ENCODE measurements around the gene MBD4. TPM values are rescaled to one million over a fixed set of nuclear protein-coding genes. Genes with fewer than 3 reads are reported as not detected.
"Not testable (repeated sequence)": the region's sequence is repeated elsewhere in the genome, so short reads cannot be mapped to it uniquely, and the experiment has no call there.

The MBD4 gene
- total RNA-seq, 1 experiment from 2014 or later, result 18.5 TPM

DNA sequence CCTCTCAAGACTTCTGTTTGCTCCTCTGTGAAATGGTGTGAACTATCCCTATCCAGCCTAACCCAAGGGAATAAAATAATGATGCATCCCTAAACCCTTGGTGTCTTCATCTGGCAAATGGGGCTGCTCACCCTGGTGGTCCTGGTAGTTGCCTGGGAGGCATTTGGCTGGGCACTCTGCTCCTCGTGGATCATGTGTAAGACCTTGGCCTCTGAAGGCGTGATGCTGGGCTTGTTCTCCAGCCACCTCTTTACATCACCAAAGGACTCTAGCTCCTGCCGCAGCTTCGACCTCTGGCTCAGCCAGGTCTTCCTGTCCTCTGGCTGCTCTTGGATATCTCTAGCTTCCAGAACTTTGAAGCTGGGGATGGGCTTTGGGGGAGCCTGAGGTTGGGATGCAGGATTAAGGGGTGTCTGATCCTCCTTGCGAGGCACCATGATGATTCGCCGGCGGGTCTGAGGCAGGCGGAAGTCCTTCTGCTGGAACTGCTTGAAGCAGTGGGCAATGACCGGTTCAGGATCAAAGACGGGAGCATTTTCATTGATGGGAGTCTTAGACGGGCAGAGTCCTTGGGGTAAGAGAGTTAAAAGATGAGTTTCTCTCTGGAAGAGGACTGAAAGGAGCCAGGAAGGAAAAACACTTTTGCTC, 18.4 kb downstream of the MBD4 start:
- in situ Hi-C loops (cut with HindIII; ENCODE audit: low pct_unique_long_range_greater_than_20kb, low sequenced_read_pairs), result no loop called here
- DNase-seq (ENCODE audit: low read depth, low spot score), result no peak

DNA sequence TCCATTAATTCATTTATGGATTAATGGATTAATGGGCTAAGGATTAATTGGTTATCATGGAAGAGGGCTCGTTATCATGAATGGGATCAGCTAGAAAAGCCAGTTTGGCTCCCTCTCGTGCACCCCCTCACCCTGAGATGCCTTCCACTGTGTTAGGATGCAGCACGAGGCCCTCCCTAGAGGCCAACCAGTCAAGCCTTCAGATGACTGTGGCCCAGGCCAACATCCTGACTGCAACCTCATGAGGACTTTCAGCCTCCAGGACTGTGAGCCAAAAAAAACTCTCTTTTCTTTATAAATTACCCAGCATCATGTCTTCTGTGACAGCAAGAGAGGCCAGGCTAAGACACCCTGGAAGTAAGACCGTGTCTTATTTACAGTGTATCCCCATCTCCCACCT, 20.3 kb downstream of the MBD4 start:
- in situ Hi-C loops (cut with HindIII; ENCODE audit: low pct_unique_long_range_greater_than_20kb, low sequenced_read_pairs), result no loop called here
- no peak for DNase-seq (ENCODE audit: low read depth, low spot score)

DNA sequence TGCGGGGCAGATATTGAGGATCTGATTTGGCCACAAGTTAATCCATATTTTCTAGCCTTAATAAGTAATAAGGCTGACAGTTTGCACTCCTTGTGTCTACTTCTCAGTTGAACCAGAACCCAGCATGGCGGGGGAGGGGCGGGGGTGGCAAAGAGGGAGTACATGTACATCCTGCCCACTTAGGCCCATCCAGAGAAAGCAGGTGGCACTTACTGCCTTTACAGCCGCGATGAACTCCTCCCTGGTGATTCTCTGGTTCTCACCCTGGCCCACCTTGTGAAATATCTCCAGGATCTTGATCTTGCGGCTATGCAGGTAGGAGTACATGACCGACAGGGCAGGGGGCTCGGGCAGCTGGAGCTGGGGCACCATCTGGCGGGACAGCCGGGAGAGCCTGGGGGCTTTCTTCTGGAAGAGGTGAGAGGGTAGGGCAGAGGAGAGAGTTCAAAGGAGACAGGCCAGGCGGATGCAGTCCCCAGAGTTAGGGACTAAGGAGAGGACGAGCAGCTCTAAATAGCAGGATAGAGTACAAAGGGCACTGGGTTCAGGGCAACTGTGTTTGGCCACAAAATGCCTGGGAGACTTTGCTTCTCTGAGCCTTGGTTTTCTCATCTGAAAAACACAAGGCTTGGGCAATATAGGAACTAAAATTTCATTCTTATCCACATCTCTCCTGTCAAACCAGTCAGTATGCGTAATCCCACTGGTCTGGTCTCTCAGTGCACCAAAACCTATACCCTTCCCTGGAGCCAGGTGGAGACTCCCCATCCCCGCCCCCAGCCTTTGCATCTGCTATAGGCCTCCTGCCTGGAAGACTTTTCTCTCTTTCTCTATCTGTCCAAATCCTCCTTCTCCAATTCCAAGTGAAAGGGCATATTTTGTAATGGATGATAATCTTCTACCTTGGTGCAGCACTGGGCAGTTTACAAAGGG, 21.4 kb downstream of the MBD4 start:
- no peak for DNase-seq (ENCODE audit: low read depth, low spot score)
- in situ Hi-C loops (cut with HindIII; ENCODE audit: low pct_unique_long_range_greater_than_20kb, low sequenced_read_pairs), result no loop called here

DNA sequence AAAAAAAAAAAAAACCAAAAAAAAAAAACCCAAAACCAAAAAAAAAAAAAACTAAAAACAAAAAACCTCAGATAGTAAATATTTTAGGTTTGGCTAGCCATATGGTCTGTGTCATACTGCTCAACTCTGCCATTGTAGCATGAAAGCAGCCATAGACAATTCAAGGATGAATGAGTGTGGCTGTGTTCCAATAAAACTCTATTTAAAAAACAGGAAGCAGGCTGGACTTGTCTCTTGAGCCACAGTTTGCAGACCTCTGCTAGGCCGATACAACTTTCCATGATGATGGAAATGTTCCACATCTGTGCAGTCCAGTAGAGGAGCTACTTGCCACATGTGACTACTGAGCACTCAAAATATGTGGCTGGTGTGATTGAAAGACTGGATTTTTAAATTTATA, 22.4 kb downstream of the MBD4 start:
- no peak for DNase-seq (ENCODE audit: low read depth, low spot score)

DNA sequence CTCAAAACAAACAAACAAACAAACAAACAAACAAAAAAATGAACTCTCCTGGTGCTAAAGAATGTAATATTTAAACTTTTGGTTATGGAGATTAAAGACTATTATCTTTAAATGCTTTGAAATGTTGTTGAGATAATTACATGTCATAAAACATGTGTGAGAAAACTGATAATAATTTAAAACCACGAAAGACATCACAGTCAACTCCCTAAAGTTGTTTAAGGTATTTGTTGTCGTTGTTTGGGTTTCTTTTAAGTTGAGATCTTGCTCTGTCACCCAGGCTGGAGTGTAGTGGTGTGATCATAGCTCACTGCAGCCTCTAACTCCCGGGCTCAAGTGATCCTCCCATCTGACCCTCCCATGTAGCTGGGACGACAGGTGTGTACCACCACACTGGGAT, 23.3 kb downstream of the MBD4 start:
- no peak for DNase-seq (ENCODE audit: low read depth, low spot score)
- in situ Hi-C loops (cut with HindIII; ENCODE audit: low pct_unique_long_range_greater_than_20kb, low sequenced_read_pairs), result no loop called here

More for the DNA sequence above, 22.4 kb downstream of the MBD4 start:
- in situ Hi-C loops (cut with HindIII; ENCODE audit: low pct_unique_long_range_greater_than_20kb, low sequenced_read_pairs), result no loop called here

DNA sequence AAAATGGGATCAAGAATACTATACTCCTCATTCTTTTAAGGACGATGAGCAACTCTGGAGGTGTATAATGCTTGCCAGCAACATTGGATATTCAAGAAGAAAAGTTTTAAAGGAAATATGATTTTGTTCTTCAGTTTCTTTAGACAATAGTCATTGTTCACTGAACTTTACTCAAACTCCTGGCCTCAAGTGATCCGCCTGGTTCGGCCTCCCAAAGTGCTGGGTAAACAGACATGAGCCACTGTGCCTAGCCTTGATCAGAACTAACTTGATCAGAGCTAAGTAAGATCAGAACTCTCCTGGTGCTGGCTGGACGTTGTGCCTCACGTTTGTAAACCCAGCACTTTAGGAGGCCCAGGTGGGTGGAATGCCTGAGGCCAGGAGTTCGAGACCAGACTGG, 23.9 kb downstream of the MBD4 start:
- DNase-seq (ENCODE audit: low read depth, low spot score), result no peak
- in situ Hi-C loops (cut with HindIII; ENCODE audit: low pct_unique_long_range_greater_than_20kb, low sequenced_read_pairs), result no loop called here

DNA sequence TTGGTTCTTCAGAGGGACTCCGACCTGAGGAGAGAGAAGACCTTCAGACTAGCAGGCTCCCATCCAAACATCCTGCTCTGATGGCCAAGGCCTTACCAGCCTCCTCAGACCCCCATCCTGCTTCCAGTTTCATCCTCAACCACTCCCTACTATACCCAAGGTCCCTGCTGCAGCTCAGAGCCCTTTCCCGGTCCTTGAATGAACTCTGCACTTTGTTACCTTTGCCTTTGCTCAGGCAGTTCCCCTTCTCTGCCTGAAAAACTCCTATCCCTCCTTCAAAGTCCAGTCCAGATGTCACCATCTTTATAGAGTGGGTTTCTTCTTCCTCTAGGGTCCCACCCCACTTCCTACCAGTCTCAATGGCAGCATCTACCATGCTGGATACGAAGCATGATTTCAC, 24.4 kb downstream of the MBD4 start:
- in situ Hi-C loops (cut with HindIII; ENCODE audit: low pct_unique_long_range_greater_than_20kb, low sequenced_read_pairs), result no loop called here
- no peak for DNase-seq (ENCODE audit: low read depth, low spot score)

DNA sequence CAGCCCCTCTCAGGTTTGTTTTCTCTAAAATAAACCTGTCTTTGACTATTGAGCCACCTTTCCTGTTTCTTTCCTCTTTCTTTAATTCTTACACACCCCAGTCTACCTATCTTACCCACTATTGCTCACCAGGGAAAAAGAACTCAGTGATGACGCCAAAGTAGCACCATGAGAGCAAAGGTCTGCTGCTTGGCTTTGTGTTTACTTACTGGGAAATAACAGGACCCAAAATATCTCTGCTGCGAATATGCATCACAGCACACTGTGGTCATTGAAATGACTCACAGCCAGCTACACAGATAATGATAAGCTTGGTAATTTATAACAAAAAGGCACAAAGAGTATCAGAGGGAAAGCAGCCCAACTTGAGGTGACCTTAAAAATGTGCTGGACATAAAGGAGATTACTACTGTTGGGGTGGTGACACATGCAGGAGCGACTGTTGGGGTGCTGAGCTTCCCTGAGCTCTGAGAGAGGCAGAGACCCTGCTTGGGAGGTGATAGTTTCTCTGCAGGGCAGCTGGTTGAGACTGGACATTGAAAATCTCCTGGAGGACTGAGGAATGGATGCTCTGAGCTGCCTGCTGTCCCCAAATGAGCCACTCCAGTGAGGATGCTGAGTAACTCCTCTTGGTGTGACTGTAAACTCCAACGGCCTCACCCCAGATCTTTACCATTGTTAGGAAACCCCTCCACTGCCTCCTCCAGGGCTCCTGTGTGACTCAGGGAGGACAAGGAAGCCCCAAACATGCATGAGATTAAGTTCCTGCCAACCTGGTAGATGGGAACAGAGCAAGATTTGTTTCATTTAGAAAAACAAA, 25.9 kb downstream of the MBD4 start:
- in situ Hi-C loops (cut with HindIII; ENCODE audit: low pct_unique_long_range_greater_than_20kb, low sequenced_read_pairs), result no loop called here

DNA sequence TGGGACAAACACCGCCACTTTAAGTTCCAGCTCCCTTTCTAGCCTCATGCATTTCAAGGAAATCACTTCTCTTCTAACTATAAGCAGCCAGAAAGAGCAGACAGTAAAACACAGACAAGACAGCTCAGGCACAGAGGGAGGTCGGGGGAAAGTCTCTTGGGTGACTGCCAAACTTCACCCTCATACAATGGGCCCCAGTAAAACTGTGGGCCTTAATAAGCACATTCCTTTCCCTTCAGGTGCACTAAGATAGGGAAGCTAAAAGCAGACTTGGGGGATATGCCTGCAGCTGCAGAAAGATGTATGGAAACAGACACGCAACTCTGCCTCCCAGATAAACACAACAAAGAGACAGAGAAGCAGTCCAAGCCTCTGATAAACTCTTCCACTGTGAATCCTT, 26.5 kb downstream of the MBD4 start:
- in situ Hi-C loops (cut with HindIII; ENCODE audit: low pct_unique_long_range_greater_than_20kb, low sequenced_read_pairs); DNase-seq (ENCODE audit: low read depth, low spot score): not testable (repeated sequence)

More for the DNA sequence above, 25.9 kb downstream of the MBD4 start:
- peak; percentile 33 for DNase-seq (ENCODE audit: low read depth, low spot score)

DNA sequence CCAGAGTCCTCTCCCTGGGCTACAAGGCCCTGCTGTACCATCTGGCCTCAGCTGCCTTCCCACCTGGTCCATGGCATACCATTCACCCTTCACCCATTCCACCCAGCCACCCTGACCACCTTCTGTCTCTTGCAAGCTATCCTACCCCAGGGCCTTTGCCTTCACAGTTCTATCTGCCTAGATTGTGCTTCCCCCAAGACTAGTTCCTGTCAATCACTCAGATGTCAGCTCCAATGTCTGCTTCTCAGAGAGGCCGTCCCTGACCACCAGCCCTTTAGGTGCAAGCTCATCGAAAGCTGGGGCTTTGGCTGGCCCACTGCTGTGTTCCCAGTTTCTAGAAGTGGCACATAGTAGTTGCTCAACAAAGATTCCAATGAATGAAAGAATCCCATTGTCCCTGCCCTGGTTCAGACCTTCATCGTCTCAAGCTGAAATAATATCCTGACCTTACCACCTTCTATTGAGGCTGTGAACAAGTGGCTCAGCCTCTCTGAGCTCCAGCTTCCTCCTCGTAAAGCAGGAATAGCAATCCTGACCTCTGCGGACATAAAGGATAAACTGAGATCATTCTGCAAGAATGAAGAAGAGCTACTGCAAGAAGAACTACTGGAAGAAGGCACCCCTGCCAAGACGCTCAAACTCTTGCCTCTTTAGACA, 27.1 kb downstream of the MBD4 start:
- DNase-seq (ENCODE audit: low read depth, low spot score), result no peak
- in situ Hi-C loops (cut with HindIII; ENCODE audit: low pct_unique_long_range_greater_than_20kb, low sequenced_read_pairs), result no loop called here

DNA sequence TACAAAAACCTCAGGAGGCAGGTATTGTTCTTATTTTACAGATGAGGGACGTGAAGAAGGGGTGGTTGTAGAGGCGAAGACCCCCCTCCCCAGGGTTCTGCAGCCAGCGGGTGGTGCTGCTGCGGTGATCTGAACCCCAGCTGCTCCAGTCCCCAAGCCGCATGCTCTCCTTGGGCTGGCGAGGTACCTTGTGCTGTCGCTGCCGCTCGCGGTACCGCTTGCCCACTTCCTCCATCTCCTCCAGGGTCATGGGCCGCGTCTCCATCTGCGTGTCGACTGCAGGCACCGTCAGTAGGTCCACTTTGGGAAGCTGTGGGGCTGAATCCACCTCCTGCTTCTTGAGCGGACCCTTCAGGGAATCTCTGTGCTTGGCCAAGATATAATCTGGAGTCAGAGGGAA, 28.8 kb downstream of the MBD4 start:
- in situ Hi-C loops (cut with HindIII; ENCODE audit: low pct_unique_long_range_greater_than_20kb, low sequenced_read_pairs), result no loop called here
- DNase-seq (ENCODE audit: low read depth, low spot score), result no peak

DNA sequence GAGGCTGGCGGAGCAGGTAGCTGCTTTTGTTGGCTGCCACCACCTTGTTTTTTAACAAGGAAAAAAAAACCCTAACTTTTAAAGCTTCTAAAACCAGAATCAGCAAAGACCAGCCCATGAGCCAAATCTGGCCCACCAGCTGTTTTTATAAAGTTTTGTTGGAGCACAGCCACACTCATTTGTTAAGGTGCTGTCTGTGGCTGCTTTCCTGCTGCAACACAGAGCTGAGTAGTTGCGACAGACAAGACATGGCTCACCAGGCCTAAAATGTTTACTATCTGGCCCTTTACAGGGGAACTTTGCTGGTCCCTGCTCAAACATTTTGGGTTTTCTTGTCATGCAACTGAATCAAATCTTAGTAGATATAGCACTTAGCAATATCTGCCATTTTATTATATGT, 30.2 kb downstream of the MBD4 start:
- in situ Hi-C loops (cut with HindIII; ENCODE audit: low pct_unique_long_range_greater_than_20kb, low sequenced_read_pairs), result no loop called here
- DNase-seq (ENCODE audit: low read depth, low spot score), result no peak

DNA sequence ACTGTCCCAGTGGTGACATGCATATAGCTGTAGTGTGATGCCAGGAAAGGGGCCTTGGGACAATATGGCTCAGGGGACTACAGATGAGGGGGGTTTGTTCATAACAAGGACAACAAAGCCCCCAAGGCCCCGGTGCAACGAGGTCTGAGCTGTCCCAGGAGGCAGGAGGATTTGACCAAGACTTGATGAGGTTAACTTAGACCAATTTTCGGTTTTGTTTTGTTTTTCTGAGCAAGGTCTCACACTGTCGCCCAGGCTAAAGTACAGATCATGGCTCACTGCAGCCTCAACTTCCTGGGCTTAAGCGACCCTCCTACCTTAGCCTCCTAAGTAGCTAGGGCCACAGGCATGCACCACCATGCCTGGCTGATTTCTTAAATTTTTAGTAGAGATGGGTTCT, 35.1 kb downstream of the MBD4 start:
- in situ Hi-C loops (cut with HindIII; ENCODE audit: low pct_unique_long_range_greater_than_20kb, low sequenced_read_pairs), result no loop called here
- DNase-seq (ENCODE audit: low read depth, low spot score), result no peak

DNA sequence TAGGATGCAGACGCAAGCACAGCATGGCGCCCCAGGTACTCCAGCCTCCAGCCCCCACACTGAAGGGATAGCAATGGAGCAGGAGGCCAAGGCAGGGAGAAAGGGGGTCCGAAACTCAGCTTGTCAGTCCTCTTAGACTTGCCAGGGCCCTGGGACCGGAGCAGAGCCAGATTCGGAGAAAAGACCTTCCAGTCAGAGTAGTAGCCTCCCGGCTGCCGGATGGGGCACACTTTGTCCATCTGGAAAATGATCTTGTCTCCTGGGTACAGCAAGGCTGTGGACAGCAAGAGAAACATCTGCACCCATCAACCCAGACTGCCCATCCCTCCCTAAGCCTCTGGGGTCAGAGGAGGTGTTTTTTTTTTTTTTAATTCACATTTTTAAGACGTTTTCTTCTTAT, 35.6 kb downstream of the MBD4 start:
- no peak for DNase-seq (ENCODE audit: low read depth, low spot score)
- in situ Hi-C loops (cut with HindIII; ENCODE audit: low pct_unique_long_range_greater_than_20kb, low sequenced_read_pairs), result no loop called here

DNA sequence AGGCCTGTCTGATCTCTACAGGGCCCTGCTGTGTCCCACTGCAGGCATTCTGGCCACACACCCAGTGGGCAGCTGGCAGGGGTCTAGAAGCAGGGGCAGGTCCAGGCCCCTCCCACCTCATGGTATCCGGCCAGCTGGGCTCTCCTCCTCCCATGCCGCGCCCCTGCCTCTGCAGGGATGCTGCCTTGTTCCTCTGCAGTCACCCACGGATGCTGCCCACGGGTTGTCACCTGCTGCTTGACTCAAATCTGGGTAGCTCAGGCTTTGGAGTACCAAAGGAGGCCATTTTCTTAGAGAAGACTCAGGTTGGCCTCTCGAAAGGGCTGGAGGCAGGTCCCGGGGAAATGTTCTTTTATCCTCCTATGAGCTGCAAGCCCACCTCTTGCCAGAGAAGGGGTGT, 36.3 kb downstream of the MBD4 start:
- no peak for DNase-seq (ENCODE audit: low read depth, low spot score)
- in situ Hi-C loops (cut with HindIII; ENCODE audit: low pct_unique_long_range_greater_than_20kb, low sequenced_read_pairs), result no loop called here

DNA sequence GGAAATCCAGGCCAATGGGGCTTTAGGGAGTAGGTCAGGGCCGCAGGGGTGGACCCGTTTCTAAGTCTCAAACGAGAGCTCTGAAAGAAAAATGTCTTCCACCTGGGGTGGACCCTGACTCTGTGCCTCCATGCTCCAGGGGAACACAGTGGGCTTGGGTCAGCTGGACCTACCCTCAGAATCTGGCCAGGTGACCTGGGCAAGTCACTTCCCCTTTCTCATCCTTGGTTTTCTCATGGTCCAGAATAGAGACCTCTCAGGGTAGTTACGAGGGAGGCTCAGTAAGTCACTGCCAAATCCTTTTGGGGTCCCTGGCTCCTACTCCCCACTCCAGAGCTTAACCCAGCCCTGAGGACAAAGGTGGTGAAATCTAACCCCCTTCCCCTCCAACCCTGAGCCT, 37.1 kb downstream of the MBD4 start:
- DNase-seq (ENCODE audit: low read depth, low spot score), result no peak
- in situ Hi-C loops (cut with HindIII; ENCODE audit: low pct_unique_long_range_greater_than_20kb, low sequenced_read_pairs), result no loop called here

DNA sequence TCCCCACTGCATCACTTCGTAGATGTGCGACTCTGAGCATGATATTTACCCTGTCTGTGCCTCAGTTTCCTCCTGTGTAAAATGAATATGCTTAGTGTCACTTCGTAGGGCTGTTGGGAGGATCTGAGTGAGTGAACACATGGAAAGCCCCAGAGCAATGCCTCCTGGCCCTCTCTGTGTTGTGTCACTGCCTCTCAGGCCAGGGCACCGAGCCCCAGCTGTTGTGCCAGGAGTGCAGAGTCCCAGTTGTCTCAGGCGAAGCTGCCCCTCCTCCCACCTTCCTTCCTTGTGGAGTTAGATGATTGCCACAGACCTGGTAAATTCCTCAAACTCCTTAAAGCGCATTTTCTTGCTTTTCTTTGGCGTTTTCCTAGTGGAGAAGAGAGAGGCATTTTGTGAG, 37.5 kb downstream of the MBD4 start:
- in situ Hi-C loops (cut with HindIII; ENCODE audit: low pct_unique_long_range_greater_than_20kb, low sequenced_read_pairs), result no loop called here
- no peak for DNase-seq (ENCODE audit: low read depth, low spot score)

DNA sequence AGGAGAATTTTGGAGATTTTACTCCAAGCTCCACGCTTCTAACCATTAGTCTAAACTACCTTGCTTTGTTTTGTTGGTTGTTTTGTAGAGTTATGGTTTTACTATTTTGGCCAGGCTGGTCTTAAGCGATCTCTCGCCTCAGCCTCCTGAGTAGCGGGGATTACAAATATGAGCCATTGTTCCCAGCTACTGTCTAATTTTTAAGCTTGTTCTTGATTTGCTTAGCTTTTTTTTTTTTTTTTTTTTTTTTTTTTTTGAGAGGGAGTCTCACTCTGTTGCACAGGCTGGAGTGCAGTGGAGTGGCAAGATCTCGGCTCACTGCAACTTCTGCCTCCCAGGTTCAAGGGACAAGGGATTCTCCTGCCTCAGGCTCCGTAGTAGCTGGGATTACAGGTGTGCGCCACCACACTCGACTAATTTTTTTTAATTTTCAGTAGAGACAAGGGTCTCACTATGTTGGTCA, 39.8 kb downstream of the MBD4 start:
- DNase-seq (ENCODE audit: low read depth, low spot score), result no peak
- in situ Hi-C loops (cut with HindIII; ENCODE audit: low pct_unique_long_range_greater_than_20kb, low sequenced_read_pairs), result no loop called here

Data from SK-MEL-5 (cell line).